Neural cell (in vitro differentiated cells): ENCODE measurements around the gene HECA. TPM values are rescaled to one million over a fixed set of nuclear protein-coding genes. Genes with fewer than 3 reads are reported as not detected.
A peak's percentile ranks its signal among the peaks of the same experiment; 100 is the strongest.
"Not testable (repeated sequence)": the region's sequence is repeated elsewhere in the genome, so short reads cannot be mapped to it uniquely, and the experiment has no call there.

Experiments
- H2AFZ ChIP-seq: fragments of 200-600, 300-800 bp; sonication (generic), shearing (Covaris generic); 2 replicates; pipeline ENCODE4 v1.6.0; 2014; ENCODE audit warnings: low read depth, mild to moderate bottlenecking, antibody characterized with exemption, low read length, moderate library complexity
- H3F3A ChIP-seq: fragments of 200-600 bp; shearing (Covaris generic); 2 replicates; pipeline ENCODE4 v1.6.1; 2016; ENCODE audit warnings: mild to moderate bottlenecking, moderate library complexity, mixed read lengths, antibody characterized with exemption, low read length; ENCODE audit not compliant: insufficient read depth, poor library complexity, severe bottlenecking
- H3K27ac ChIP-seq: fragments of 200-600, 300-800 bp; sonication (generic), shearing (Covaris generic); 2 replicates; pipeline ENCODE4 v1.5.1; 2014; ENCODE audit warnings: mild to moderate bottlenecking, low read length, moderate library complexity
- H3K27me3 ChIP-seq: fragments of 300-800, 200-600 bp; sonication (generic), shearing (Covaris generic); 2 replicates; pipeline ENCODE4 v1.6.0; 2014; ENCODE audit warnings: mild to moderate bottlenecking, low read depth, low read length, moderate library complexity; ENCODE audit not compliant: insufficient read depth
- H3K36me3 ChIP-seq: fragments of 300-800, 200-600 bp; sonication (generic), shearing (Covaris generic); 2 replicates; pipeline ENCODE4 v1.5.1; 2014; ENCODE audit warnings: mild to moderate bottlenecking, antibody characterized with exemption, low read length, moderate library complexity; ENCODE audit not compliant: insufficient read depth
- H3K4me2 ChIP-seq: fragments of 300-800, 200-600 bp; sonication (generic), shearing (Covaris generic); 2 replicates; pipeline ENCODE4 v1.6.0; 2014; ENCODE audit warnings: mild to moderate bottlenecking, low read length
- H3K4me3 ChIP-seq: fragments of 300-800, 200-600 bp; sonication (generic), shearing (Covaris generic); 2 replicates; pipeline ENCODE4 v1.5.1; 2014; ENCODE audit warnings: mild to moderate bottlenecking, low read length, moderate library complexity
- H3K79me2 ChIP-seq: fragments of 200-600 bp; shearing (Covaris generic); replicated peaks from 2 replicates; pipeline ENCODE4 v1.6.0; 2014; ENCODE audit warnings: mild to moderate bottlenecking, low read length, moderate library complexity; ENCODE audit not compliant: insufficient read depth
- H3K9ac ChIP-seq: fragments of 300-800, 200-600 bp; sonication (generic), shearing (Covaris generic); 2 replicates; pipeline ENCODE4 v1.6.1; 2016; ENCODE audit warnings: mild to moderate bottlenecking, low read length, mixed read lengths
- H3K9me2 ChIP-seq: fragments of 200-600 bp; shearing (Covaris generic); 2 replicates; pipeline ENCODE4 v1.6.1; 2016; ENCODE audit warnings: mild to moderate bottlenecking, low read length, mixed read lengths; ENCODE audit not compliant: insufficient read depth
- H3K9me3 ChIP-seq: fragments of 200-600, 300-800 bp; sonication (generic), shearing (Covaris generic); 2 replicates; pipeline ENCODE4 v1.6.1; 2016; ENCODE audit warnings: mild to moderate bottlenecking, mixed run types, low read length, moderate library complexity, mixed read lengths
- H4K20me1 ChIP-seq: fragments of 200-600 bp; shearing (Covaris generic); 2 replicates; pipeline ENCODE4 v1.6.1; 2016; ENCODE audit warnings: mild to moderate bottlenecking, mixed run types; ENCODE audit not compliant: insufficient read depth
- CTCF ChIP-seq: fragments of 450-650 bp; IDR thresholded peaks from 2 replicates; pipeline ENCODE4 v1.5.1; 2014; ENCODE audit warnings: antibody characterized with exemption, mild to moderate bottlenecking, moderate library complexity; ENCODE audit not compliant: poor library complexity, severe bottlenecking
- EP300 ChIP-seq: fragments of 450-650 bp; conservative IDR thresholded peaks from 2 replicates; pipeline ENCODE4 v1.6.1; 2014; ENCODE audit warnings: antibody characterized with exemption, mild to moderate bottlenecking, moderate library complexity; ENCODE audit not compliant: poor library complexity, severe bottlenecking
- EZH2 ChIP-seq: fragments of 200-600, 300-800 bp; shearing (Covaris generic), sonication (generic); IDR thresholded peaks from 2 replicates; pipeline ENCODE4 v1.6.1; 2014; ENCODE audit warnings: antibody characterized with exemption, low read length, borderline replicate concordance, mild to moderate bottlenecking; ENCODE audit not compliant: insufficient read depth, poor library complexity, severe bottlenecking
- MXI1 ChIP-seq: fragments of 450-650 bp; conservative IDR thresholded peaks from 2 replicates; pipeline ENCODE4 v1.6.1; 2014; ENCODE audit warnings: antibody characterized with exemption, mild to moderate bottlenecking; ENCODE audit not compliant: poor library complexity, severe bottlenecking
- POLR2AphosphoS5 ChIP-seq: IDR thresholded peaks from 2 replicates; pipeline ENCODE4 v1.6.1; 2012
- RAD21 ChIP-seq: fragments of 450-650 bp; conservative IDR thresholded peaks from 2 replicates; pipeline ENCODE4 v1.6.1; 2014; ENCODE audit warnings: antibody characterized with exemption, mild to moderate bottlenecking, moderate library complexity
- REST ChIP-seq: IDR thresholded peaks from 2 replicates; pipeline ENCODE4 v1.6.1; 2012; ENCODE audit warnings: borderline replicate concordance
- SMC3 ChIP-seq: fragments of 450-650 bp; conservative IDR thresholded peaks from 2 replicates; pipeline ENCODE4 v1.6.1; 2014; ENCODE audit warnings: antibody characterized with exemption, mild to moderate bottlenecking, moderate library complexity; ENCODE audit not compliant: poor library complexity
- TAF1 ChIP-seq: IDR thresholded peaks from 2 replicates; pipeline ENCODE4 v1.6.1; 2012; ENCODE audit warnings: low read depth
- polyA plus RNA-seq: library from polyadenylated mRNA; depleted of rRNA; stranded (reverse); fragments of >200 nt; gene quantifications from 2 replicates; pipeline ENCODE4 v1.2.3, GENCODE V29; 2014

HECA gene
- polyA plus RNA-seq, 1 donor from 2014 or later: 20.2 TPM

- Histone ChIP-seq H3K9me3 (no peaks in the 10 kb centered on the region), H2AFZ (no peak overlapping the region), H3K4me3 (peak overlapping the region; percentile 72), H4K20me1 (no peaks in the 10 kb centered on the region), H3K36me3 (no peaks in the 10 kb centered on the region), H3K9ac (peak overlapping the region; percentile 67), H3F3A (no peaks in the 10 kb centered on the region), H3K27me3 (no peaks in the 10 kb centered on the region), H3K27ac (no peak overlapping the region), H3K79me2 (peaks cover 25% of the 10 kb centered on the region), H3K4me2 (peak overlapping the region; percentile 85), H3K9me2 (no peaks in the 10 kb centered on the region)
- TF ChIP-seq TAF1: no peak
- TF ChIP-seq RAD21: peak; percentile 25
Measured at GRCh38 chr6:139135578-139136545, 982 bp downstream of the HECA start.

DNA sequence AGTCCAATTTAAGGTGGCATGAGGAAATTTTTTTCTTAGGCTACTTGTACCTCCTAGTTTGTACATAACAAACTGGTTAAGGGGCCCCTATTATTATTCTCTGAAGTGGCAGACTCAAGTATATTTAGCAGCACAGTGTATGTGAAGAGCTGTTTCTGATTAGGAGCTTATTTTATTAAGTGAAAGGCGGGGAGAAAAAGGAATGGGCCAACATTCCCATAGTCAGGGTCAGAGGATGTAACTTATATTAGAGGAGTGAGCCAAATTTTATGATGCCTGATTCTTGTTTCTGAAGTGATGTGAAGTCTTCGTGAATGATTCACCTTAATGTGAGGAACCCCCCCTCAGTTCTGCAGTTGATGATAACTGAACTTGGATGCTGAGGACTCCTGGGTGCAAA lies 2.8 kb downstream of the HECA start:
- no peaks in the 10 kb centered on the region for H3K27me3 ChIP-seq
- no peaks in the 10 kb centered on the region for H3K9me2 ChIP-seq
- H3K36me3 ChIP-seq: no peaks in the 10 kb centered on the region
- H4K20me1 ChIP-seq: no peaks in the 10 kb centered on the region
- no peak overlapping the region for H3K4me2 ChIP-seq
- H3K4me3 ChIP-seq: peak overlapping the region; percentile 72
- H3K9ac ChIP-seq: no peak overlapping the region
- H2AFZ ChIP-seq: no peak overlapping the region
- TF ChIP-seq CTCF: no peak
- no peak for TF ChIP-seq RAD21
- TF ChIP-seq EP300: no peak
- no peak for TF ChIP-seq SMC3
- no peak for TF ChIP-seq MXI1
- TF ChIP-seq REST: no peak
- TF ChIP-seq EZH2: no peak
- no peak for TF ChIP-seq POLR2AphosphoS5
- TF ChIP-seq TAF1: no peak
- no peak overlapping the region for H3K27ac ChIP-seq
- H3K79me2 ChIP-seq: peaks cover 30% of the 10 kb centered on the region
- H3K9me3 ChIP-seq: no peaks in the 10 kb centered on the region
- H3F3A ChIP-seq: no peaks in the 10 kb centered on the region

DNA sequence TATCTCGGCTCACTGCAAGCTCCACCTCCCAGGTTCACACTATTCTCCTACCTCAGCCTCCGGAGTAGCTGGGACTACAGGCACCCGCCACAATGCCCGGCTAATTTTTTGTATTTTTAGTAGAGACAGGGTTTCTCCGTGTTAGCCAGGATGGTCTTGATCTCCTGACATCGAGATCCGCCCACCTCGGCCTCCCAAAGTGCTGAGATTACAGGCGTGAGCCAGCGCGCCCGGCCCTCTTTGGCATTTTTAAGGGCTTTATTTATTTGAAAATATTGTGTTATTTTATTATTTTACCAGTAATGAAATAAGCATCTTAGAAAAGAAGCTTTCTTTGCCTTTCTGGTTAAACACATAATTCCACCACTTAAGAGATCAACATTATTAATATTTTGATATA lies 6.0 kb downstream of the HECA start:
- H3K27me3 ChIP-seq, H3K9ac ChIP-seq, H3K9me2 ChIP-seq, H2AFZ ChIP-seq, H3K36me3 ChIP-seq, H3K27ac ChIP-seq, H3K9me3 ChIP-seq, H3K4me3 ChIP-seq, H4K20me1 ChIP-seq, H3K4me2 ChIP-seq, H3F3A ChIP-seq: not testable (repeated sequence)
- H3K79me2 ChIP-seq: peaks cover 30% of the 10 kb centered on the region
